Measurements from ENCODE around the gene HES4. TPM values are rescaled to one million over a fixed set of nuclear protein-coding genes. Genes with fewer than 3 reads are reported as not detected.

HES4 gene
- total RNA-seq, 4 donors from 2014 or later, result 30.4 to 70.4 (median 40.9) TPM

DNA sequence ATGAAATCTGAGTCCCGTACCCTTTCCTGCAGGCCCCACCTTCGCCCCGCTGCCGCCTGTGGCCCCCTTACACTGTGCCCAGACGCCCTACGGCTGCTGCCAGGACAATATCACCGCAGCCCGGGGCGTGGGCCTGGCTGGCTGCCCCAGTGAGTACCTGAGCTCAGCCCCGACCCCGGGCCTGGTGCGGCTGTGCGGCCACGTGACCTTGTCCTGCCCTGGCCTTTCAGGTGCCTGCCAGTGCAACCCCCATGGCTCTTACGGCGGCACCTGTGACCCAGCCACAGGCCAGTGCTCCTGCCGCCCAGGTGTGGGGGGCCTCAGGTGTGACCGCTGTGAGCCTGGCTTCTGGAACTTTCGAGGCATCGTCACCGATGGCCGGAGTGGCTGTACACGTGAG is 45.2 kb upstream of the HES4 start:
- intact Hi-C loops (cut with DNase I; ENCODE audit: low total_unique reads), result no loop called here
- H3K4me3 ChIP-seq (ENCODE audit: low read depth, poor library complexity, severe bottlenecking), result no peak overlapping the region
- TF ChIP-seq, protein P1, sequence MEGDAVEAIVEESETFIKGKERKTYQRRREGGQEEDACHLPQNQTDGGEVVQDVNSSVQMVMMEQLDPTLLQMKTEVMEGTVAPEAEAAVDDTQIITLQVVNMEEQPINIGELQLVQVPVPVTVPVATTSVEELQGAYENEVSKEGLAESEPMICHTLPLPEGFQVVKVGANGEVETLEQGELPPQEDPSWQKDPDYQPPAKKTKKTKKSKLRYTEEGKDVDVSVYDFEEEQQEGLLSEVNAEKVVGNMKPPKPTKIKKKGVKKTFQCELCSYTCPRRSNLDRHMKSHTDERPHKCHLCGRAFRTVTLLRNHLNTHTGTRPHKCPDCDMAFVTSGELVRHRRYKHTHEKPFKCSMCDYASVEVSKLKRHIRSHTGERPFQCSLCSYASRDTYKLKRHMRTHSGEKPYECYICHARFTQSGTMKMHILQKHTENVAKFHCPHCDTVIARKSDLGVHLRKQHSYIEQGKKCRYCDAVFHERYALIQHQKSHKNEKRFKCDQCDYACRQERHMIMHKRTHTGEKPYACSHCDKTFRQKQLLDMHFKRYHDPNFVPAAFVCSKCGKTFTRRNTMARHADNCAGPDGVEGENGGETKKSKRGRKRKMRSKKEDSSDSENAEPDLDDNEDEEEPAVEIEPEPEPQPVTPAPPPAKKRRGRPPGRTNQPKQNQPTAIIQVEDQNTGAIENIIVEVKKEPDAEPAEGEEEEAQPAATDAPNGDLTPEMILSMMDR (IDR thresholded peaks at IDR 0.05), result no peak
- TF ChIP-seq POLR2A (IDR thresholded peaks at IDR 0.05), result no peak
- WGBS, 2 donors, result 91 to 94% methylated on average over 23 of the region's 23 CpGs
- no peak for DNase-seq (ENCODE audit: low spot score in 2 of 2)

DNA sequence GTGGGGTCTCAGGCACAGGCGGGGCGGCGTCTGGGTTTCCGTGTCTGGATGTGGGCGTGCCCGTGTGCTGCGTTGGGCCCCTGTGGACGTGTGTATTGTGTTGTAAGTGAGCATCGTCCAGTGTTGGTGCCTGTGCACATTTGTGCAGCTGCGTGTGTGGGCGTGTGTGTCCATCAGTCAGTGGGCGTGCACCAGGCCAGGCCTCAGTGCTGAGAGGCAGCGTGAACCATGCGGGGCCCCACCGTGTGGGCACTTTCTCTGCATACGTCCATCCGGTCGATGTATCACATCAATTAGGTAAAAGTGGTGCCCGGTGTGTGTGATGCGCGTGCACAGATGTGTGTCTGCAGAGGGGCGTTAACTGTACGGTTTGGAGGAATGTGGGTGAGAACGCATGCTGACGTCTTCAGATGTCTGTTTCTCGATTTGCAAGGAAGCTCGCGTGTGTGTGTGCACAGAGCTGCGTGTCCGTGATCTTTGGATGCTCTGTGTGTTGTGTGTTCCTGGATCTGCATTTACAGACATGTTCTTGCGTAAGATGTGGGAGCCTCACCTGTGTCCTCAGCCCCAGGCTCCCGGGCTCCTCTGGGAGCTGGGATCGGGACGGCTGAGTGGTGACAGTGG is 44.7 kb upstream of the HES4 start:
- no peak for DNase-seq (ENCODE audit: low spot score in 2 of 2)
- WGBS, 2 donors, result 90 to 93% methylated on average over 34 of the region's 34 CpGs
- intact Hi-C loops (cut with DNase I; ENCODE audit: low total_unique reads), result no loop called here
- no peak overlapping the region for H3K4me3 ChIP-seq (ENCODE audit: low read depth, poor library complexity, severe bottlenecking)
- TF ChIP-seq, protein P1 (IDR thresholded peaks at IDR 0.05), result no peak
- no peak for TF ChIP-seq POLR2A (IDR thresholded peaks at IDR 0.05)

DNA sequence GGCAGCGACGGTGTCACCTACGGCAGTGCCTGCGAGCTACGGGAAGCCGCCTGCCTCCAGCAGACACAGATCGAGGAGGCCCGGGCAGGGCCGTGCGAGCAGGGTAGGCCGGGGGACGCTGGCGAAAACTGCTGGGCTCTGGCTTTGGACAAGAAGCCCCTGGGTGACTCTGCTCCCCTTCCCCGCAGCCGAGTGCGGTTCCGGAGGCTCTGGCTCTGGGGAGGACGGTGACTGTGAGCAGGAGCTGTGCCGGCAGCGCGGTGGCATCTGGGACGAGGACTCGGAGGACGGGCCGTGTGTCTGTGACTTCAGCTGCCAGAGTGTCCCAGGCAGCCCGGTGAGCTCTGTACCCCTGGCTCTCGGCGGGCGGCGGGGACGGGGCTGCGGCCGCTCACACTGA is 44.0 kb upstream of the HES4 start:
- DNase-seq (ENCODE audit: low spot score in 2 of 2), result no peak
- WGBS, 2 donors, result 93 to 96% methylated on average over 21 to 27 of the region's 33 CpGs
- intact Hi-C loops (cut with DNase I; ENCODE audit: low total_unique reads), result no loop called here
- TF ChIP-seq POLR2A (IDR thresholded peaks at IDR 0.05), result no peak
- TF ChIP-seq, protein P1 (IDR thresholded peaks at IDR 0.05), result no peak
- no peak overlapping the region for H3K4me3 ChIP-seq (ENCODE audit: low read depth, poor library complexity, severe bottlenecking)

DNA sequence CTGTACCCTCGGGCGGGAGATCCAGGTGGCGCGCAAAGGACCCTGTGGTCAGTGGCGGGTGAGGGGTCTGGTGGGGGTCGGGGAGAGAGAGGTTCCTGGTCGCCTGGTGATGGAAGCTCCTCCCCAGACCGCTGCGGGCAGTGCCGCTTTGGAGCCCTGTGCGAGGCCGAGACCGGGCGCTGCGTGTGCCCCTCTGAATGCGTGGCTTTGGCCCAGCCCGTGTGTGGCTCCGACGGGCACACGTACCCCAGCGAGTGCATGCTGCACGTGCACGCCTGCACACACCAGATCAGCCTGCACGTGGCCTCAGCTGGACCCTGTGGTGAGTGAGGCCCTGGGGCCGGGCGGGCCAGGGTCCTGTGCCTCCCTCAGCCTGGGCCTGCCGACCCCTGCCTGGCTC is 43.5 kb upstream of the HES4 start:
- 93 to 95% methylated on average over 14 to 15 of the region's 27 CpGs for WGBS, 2 donors
- no peak for TF ChIP-seq POLR2A (IDR thresholded peaks at IDR 0.05)
- intact Hi-C loops (cut with DNase I; ENCODE audit: low total_unique reads), result no loop called here
- H3K4me3 ChIP-seq (ENCODE audit: low read depth, poor library complexity, severe bottlenecking), result no peak overlapping the region
- DNase-seq (ENCODE audit: low spot score in 2 of 2), result no peak

DNA sequence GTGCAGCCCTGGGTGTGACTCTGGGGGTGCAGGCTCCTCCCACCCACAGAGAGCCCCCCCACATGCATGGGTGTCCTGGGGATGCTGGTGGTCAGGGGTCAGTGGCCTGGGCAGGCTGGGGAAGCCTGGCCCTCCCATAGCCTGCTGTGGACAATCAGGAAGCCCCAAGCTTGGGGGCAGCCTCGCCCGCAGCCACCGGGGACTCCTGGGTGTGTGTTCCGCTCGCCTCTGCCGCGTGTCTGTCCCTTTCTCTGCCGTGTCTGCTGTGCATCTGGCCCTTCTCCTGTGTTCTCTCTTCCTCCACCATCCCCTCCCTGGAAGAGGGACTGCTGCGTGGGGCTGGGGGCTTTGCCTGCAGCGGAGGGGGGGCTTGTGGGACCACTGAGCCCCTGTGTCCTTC is 42.9 kb upstream of the HES4 start:
- no peak overlapping the region for H3K4me3 ChIP-seq (ENCODE audit: low read depth, poor library complexity, severe bottlenecking)
- no peak for DNase-seq (ENCODE audit: low spot score in 2 of 2)
- intact Hi-C loops (cut with DNase I; ENCODE audit: low total_unique reads), result no loop called here
- 83 to 87% methylated on average over 10 of the region's 10 CpGs for WGBS, 2 donors
- TF ChIP-seq, protein P1 (IDR thresholded peaks at IDR 0.05), result no peak
- no peak for TF ChIP-seq POLR2A (IDR thresholded peaks at IDR 0.05)

DNA sequence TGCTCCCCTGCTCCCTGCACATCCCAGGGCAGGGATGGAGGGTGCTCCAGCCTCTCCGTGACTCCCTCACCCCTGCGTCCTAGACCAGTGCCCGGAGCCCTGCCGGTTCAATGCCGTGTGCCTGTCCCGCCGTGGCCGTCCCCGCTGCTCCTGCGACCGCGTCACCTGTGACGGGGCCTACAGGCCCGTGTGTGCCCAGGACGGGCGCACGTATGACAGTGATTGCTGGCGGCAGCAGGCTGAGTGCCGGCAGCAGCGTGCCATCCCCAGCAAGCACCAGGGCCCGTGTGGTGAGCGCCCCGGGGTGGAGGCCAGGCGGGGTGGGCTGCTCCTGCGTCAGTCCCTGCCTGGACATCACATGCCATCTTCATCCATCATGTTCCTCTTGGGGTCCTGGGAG is 42.0 kb upstream of the HES4 start:
- no peak for TF ChIP-seq POLR2A (IDR thresholded peaks at IDR 0.05)
- H3K4me3 ChIP-seq (ENCODE audit: low read depth, poor library complexity, severe bottlenecking), result no peak overlapping the region
- whole genome bisulfite sequencing, 2 donors, result 92% methylated on average over 24 to 25 of the region's 25 CpGs
- DNase-seq (ENCODE audit: low spot score in 2 of 2), result no peak
- intact Hi-C loops (cut with DNase I; ENCODE audit: low total_unique reads), result no loop called here

DNA sequence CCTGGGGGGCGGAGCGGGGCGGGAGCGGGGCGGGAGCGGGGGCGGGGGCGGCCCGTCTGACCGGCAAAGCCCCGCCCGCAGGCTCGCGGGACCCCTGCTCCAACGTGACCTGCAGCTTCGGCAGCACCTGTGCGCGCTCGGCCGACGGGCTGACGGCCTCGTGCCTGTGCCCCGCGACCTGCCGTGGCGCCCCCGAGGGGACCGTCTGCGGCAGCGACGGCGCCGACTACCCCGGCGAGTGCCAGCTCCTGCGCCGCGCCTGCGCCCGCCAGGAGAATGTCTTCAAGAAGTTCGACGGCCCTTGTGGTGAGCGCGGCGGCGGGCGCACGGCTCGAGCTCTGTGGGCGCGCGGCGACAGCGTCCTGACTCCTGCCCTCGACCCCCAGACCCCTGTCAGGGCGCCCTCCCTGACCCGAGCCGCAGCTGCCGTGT is 41.2 kb upstream of the HES4 start:
- 73 to 82% methylated on average over 22 to 31 of the region's 60 CpGs for WGBS, 2 donors
- no peak overlapping the region for H3K4me3 ChIP-seq (ENCODE audit: low read depth, poor library complexity, severe bottlenecking)
- no peak for DNase-seq (ENCODE audit: low spot score in 2 of 2)
- intact Hi-C loops (cut with DNase I; ENCODE audit: low total_unique reads), result no loop called here
- TF ChIP-seq POLR2A (IDR thresholded peaks at IDR 0.05), result no peak
- TF ChIP-seq, protein P1 (IDR thresholded peaks at IDR 0.05), result no peak

All from lower leg skin (tissue), 4 donors.